ENCODE measurements around the gene MCUB.

The MCUB gene

GRCh38 chr4:109608879-109609278 lies 48.8 kb downstream of the MCUB start:
- Histone ChIP-seq H3K27ac (no peak overlapping the region), H3K4me3 (no peak overlapping the region), H3K9me3 (ENCODE audit: low read depth, low read length) (no peaks in the 10 kb centered on the region; the same call in 1 of the 2 replicates), H3K36me3 (ENCODE audit: insufficient read depth, low read length) (no peaks in the 10 kb centered on the region), H3K9ac (ENCODE audit: insufficient read length) (no peak overlapping the region)
- TF ChIP-seq EZH2 (IDR thresholded peaks at IDR 0.05) (no peak), POLR2AphosphoS5 (IDR thresholded peaks at IDR 0.05; ENCODE audit: borderline replicate concordance, low read depth, low read length) (no peak), FOXP2 (optimal IDR thresholded peaks at IDR 0.05; ENCODE audit: control extremely low read depth, extremely low read length, insufficient read depth) (no peak)
- no peak for DNase-seq (ENCODE audit: low read depth, low spot score)

- H3K9ac ChIP-seq (ENCODE audit: insufficient read length): no peak overlapping the region
- H3K4me3 ChIP-seq: no peak overlapping the region
- H3K9me3 ChIP-seq (ENCODE audit: low read depth, low read length): no peaks in the 10 kb centered on the region; the same call in 1 of the 2 replicates
- TF ChIP-seq FOXP2 (optimal IDR thresholded peaks at IDR 0.05; ENCODE audit: control extremely low read depth, extremely low read length, insufficient read depth) (no peak), EZH2 (IDR thresholded peaks at IDR 0.05) (no peak), POLR2AphosphoS5 (IDR thresholded peaks at IDR 0.05; ENCODE audit: borderline replicate concordance, low read depth, low read length) (no peak)
- no peaks in the 10 kb centered on the region for H3K36me3 ChIP-seq (ENCODE audit: insufficient read depth, low read length)
- no peak overlapping the region for H3K27ac ChIP-seq
- no peak for DNase-seq (ENCODE audit: low read depth, low spot score)
These were observed 49.4 kb downstream of the MCUB start for GRCh38 chr4:109609431-109609830.

GRCh38 chr4:109610489-109610888 lies 50.4 kb downstream of the MCUB start:
- TF ChIP-seq FOXP2 (optimal IDR thresholded peaks at IDR 0.05; ENCODE audit: control extremely low read depth, extremely low read length, insufficient read depth): no peak
- TF ChIP-seq POLR2AphosphoS5 (IDR thresholded peaks at IDR 0.05; ENCODE audit: borderline replicate concordance, low read depth, low read length): no peak
- no peak for TF ChIP-seq EZH2 (IDR thresholded peaks at IDR 0.05)

GRCh38 chr4:109611045-109611646 lies 51.1 kb downstream of the MCUB start:
- Histone ChIP-seq H3K36me3 (ENCODE audit: insufficient read depth, low read length) (no peaks in the 10 kb centered on the region), H3K27ac (no peak overlapping the region), H3K4me3 (no peak overlapping the region), H3K9me3 (ENCODE audit: low read depth, low read length) (no peaks in the 10 kb centered on the region; the same call in 1 of the 2 replicates), H3K9ac (ENCODE audit: insufficient read length) (no peak overlapping the region)
- DNase-seq (ENCODE audit: low read depth, low spot score): no peak
- TF ChIP-seq EZH2 (IDR thresholded peaks at IDR 0.05) (no peak), POLR2AphosphoS5 (IDR thresholded peaks at IDR 0.05; ENCODE audit: borderline replicate concordance, low read depth, low read length) (no peak), FOXP2 (optimal IDR thresholded peaks at IDR 0.05; ENCODE audit: control extremely low read depth, extremely low read length, insufficient read depth) (no peak)

More at GRCh38 chr4:109610489-109610888, 50.4 kb downstream of the MCUB start:
- no peaks in the 10 kb centered on the region; the same call in 1 of the 2 replicates for H3K9me3 ChIP-seq (ENCODE audit: low read depth, low read length)
- H3K9ac ChIP-seq (ENCODE audit: insufficient read length): no peak overlapping the region
- no peaks in the 10 kb centered on the region for H3K36me3 ChIP-seq (ENCODE audit: insufficient read depth, low read length)
- no peak for DNase-seq (ENCODE audit: low read depth, low spot score)
- H3K27ac ChIP-seq: no peak overlapping the region
- no peak overlapping the region for H3K4me3 ChIP-seq

- TF ChIP-seq EZH2 (IDR thresholded peaks at IDR 0.05) (no peak), FOXP2 (optimal IDR thresholded peaks at IDR 0.05; ENCODE audit: control extremely low read depth, extremely low read length, insufficient read depth) (no peak), POLR2AphosphoS5 (IDR thresholded peaks at IDR 0.05; ENCODE audit: borderline replicate concordance, low read depth, low read length) (no peak)
- Histone ChIP-seq H3K9me3 (ENCODE audit: low read depth, low read length) (no peaks in the 10 kb centered on the region; the same call in 1 of the 2 replicates), H3K36me3 (ENCODE audit: insufficient read depth, low read length) (no peaks in the 10 kb centered on the region), H3K9ac (ENCODE audit: insufficient read length) (no peak overlapping the region), H3K27ac (no peak overlapping the region), H3K4me3 (no peak overlapping the region)
- DNase-seq (ENCODE audit: low read depth, low spot score): no peak
These were observed 54.0 kb downstream of the MCUB start for GRCh38 chr4:109614015-109614414.

GRCh38 chr4:109614466-109614865 lies 54.4 kb downstream of the MCUB start:
- no peak overlapping the region for H3K9ac ChIP-seq (ENCODE audit: insufficient read length)
- H3K9me3 ChIP-seq (ENCODE audit: low read depth, low read length): no peaks in the 10 kb centered on the region; the same call in 1 of the 2 replicates
- no peak for TF ChIP-seq POLR2AphosphoS5 (IDR thresholded peaks at IDR 0.05; ENCODE audit: borderline replicate concordance, low read depth, low read length)
- TF ChIP-seq EZH2 (IDR thresholded peaks at IDR 0.05): no peak
- no peak for TF ChIP-seq FOXP2 (optimal IDR thresholded peaks at IDR 0.05; ENCODE audit: control extremely low read depth, extremely low read length, insufficient read depth)
- H3K27ac ChIP-seq: no peak overlapping the region
- no peak for DNase-seq (ENCODE audit: low read depth, low spot score)
- H3K4me3 ChIP-seq: no peak overlapping the region
- H3K36me3 ChIP-seq (ENCODE audit: insufficient read depth, low read length): no peaks in the 10 kb centered on the region

GRCh38 chr4:109615742-109616141 lies 55.7 kb downstream of the MCUB start:
- TF ChIP-seq FOXP2 (optimal IDR thresholded peaks at IDR 0.05; ENCODE audit: control extremely low read depth, extremely low read length, insufficient read depth) (no peak), POLR2AphosphoS5 (IDR thresholded peaks at IDR 0.05; ENCODE audit: borderline replicate concordance, low read depth, low read length) (no peak), EZH2 (IDR thresholded peaks at IDR 0.05) (no peak)
- no peaks in the 10 kb centered on the region; the same call in 1 of the 2 replicates for H3K9me3 ChIP-seq (ENCODE audit: low read depth, low read length)
- H3K4me3 ChIP-seq: no peak overlapping the region
- no peak overlapping the region for H3K9ac ChIP-seq (ENCODE audit: insufficient read length)
- no peaks in the 10 kb centered on the region for H3K36me3 ChIP-seq (ENCODE audit: insufficient read depth, low read length)
- H3K27ac ChIP-seq: no peak overlapping the region
- DNase-seq (ENCODE audit: low read depth, low spot score): no peak

- Histone ChIP-seq H3K9ac (ENCODE audit: insufficient read length) (no peak overlapping the region), H3K27ac (no peak overlapping the region), H3K36me3 (ENCODE audit: insufficient read depth, low read length) (no peaks in the 10 kb centered on the region), H3K4me3 (no peak overlapping the region), H3K9me3 (ENCODE audit: low read depth, low read length) (no peaks in the 10 kb centered on the region; the same call in 1 of the 2 replicates)
- DNase-seq (ENCODE audit: low read depth, low spot score): no peak
- TF ChIP-seq EZH2 (IDR thresholded peaks at IDR 0.05) (no peak), FOXP2 (optimal IDR thresholded peaks at IDR 0.05; ENCODE audit: control extremely low read depth, extremely low read length, insufficient read depth) (no peak)
These were observed 56.2 kb downstream of the MCUB start for GRCh38 chr4:109616243-109616642.

- TF ChIP-seq POLR2AphosphoS5 (IDR thresholded peaks at IDR 0.05; ENCODE audit: borderline replicate concordance, low read depth, low read length) (no peak), FOXP2 (optimal IDR thresholded peaks at IDR 0.05; ENCODE audit: control extremely low read depth, extremely low read length, insufficient read depth) (no peak), EZH2 (IDR thresholded peaks at IDR 0.05) (no peak)
- no peak overlapping the region for H3K27ac ChIP-seq
- H3K4me3 ChIP-seq: no peak overlapping the region
- no peak for DNase-seq (ENCODE audit: low read depth, low spot score)
- H3K9me3 ChIP-seq (ENCODE audit: low read depth, low read length): no peaks in the 10 kb centered on the region
- H3K9ac ChIP-seq (ENCODE audit: insufficient read length): no peak overlapping the region
- no peaks in the 10 kb centered on the region for H3K36me3 ChIP-seq (ENCODE audit: insufficient read depth, low read length)
These were observed 62.6 kb downstream of the MCUB start for GRCh38 chr4:109622626-109623025.
